ENCODE data around the gene TARBP1.

Gene TARBP1

DNA sequence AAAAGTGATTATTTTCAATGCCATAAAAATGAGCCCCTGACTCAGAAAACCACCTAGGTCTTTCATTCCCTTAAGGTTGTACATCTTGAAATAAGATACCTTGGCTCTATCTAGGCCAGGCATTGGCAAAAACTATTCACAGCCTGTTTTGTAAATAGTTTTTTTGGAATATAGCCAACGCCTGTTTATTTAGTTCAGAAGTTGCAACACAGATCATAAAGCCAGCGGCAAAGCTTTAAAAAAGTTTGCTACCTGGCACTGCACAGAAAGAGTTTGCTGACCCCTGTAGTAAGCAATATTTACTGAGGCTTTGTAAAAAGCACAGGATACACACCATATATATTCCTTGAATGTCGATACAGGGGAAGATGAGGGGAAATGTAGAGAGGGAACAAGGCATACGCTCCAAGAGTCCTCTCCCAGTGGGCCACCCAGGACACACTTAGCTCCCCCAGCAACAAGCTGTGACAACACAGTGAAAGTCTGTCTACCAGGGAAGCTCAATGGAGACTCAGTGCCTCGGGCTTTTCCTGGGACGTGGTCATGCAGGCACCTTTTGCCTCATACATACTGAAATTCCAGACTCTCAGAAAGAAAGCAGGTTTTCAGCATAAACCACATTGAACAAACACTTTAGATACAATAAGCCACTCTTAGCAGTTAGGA, 20.5 kb downstream of the TARBP1 start:
- Histone ChIP-seq H4K8ac (ENCODE audit: low read depth, low read length) (no peak overlapping the region), H3K27ac (replicated peaks; ENCODE audit: low read length) (no peak overlapping the region), H2AFZ (ENCODE audit: low read length) (no peak overlapping the region), H3K9me3 (replicated peaks in 1 of 2; ENCODE audit: control insufficient read depth in 2 of 2, insufficient read depth in 1 of 2, low read depth in 1 of 2, low read length in 2 of 2) (peaks cover 2 to 3% of the 10 kb centered on the region in 2 donors), H3K27me3 (ENCODE audit: control insufficient read depth in 3 of 3, insufficient read depth in 3 of 3, low read depth in 1 of 3, low read length in 3 of 3) (no peaks in the 10 kb centered on the region), H3K4me1 (ENCODE audit: control insufficient read depth in 2 of 2, insufficient read depth in 1 of 2, low read depth in 1 of 2, low read length in 2 of 2) (no peaks in the 10 kb centered on the region), H3K23ac (ENCODE audit: low read depth, low read length, poor library complexity) (no peak overlapping the region), H2BK12ac (ENCODE audit: low read length) (no peak overlapping the region), H2BK120ac (ENCODE audit: low read depth, low read length) (no peak overlapping the region), H3K79me1 (ENCODE audit: low read depth, low read length) (no peaks in the 10 kb centered on the region), H3K9ac (ENCODE audit: low read depth, low read length, poor library complexity) (no peak overlapping the region), H3K4me3 (ENCODE audit: low read length in 2 of 2) (no peak overlapping the region), H3K18ac (ENCODE audit: low read length) (no peak overlapping the region), H3K4me2 (ENCODE audit: insufficient read depth, low read length, poor library complexity, severe bottlenecking) (no peak overlapping the region), H4K91ac (ENCODE audit: low read depth, low read length, poor library complexity) (no peak overlapping the region), H3K14ac (ENCODE audit: low read length) (no peak overlapping the region), H2BK15ac (ENCODE audit: low read length) (no peak overlapping the region), H3K36me3 (replicated peaks in 1 of 2; ENCODE audit: control insufficient read depth in 2 of 2, insufficient read depth in 2 of 2, low read length in 2 of 2) (peaks cover 12 to 73% of the 10 kb centered on the region in 2 donors), H2BK5ac (ENCODE audit: low read length) (no peak overlapping the region), H3K4ac (ENCODE audit: low read length) (no peak overlapping the region), H2AK5ac (ENCODE audit: low read depth, low read length) (no peak overlapping the region)
- WGBS, 2 donors (ENCODE audit: extremely low coverage in 2 of 2, insufficient read length in 2 of 2, insufficient replicate concordance in 1 of 2), result no CpG with 5 or more reads among the region's 6 CpGs
- DNase-seq (ENCODE audit: low spot score), result no peak

DNA sequence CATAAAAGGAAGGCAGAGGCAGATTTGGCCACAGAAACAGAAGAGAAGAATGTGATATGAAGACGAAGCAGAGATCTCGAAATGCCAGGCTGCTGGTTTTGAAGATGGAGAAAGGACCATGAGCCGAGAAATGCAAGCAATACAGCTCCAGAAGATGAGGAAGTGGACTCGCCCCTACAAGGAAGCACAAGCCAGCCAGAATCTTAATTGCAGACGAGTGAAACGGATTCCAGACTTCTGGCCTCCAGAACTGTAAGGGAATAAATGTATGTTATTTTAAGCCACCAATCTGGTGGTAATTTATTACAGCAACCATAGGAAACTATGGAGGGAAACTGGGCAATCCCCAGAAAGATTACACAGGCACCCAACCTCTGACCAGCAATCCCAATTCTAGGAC, 24.1 kb downstream of the TARBP1 start:
- Histone ChIP-seq H4K8ac (ENCODE audit: low read depth, low read length) (no peak overlapping the region), H3K4me2 (ENCODE audit: insufficient read depth, low read length, poor library complexity, severe bottlenecking) (no peak overlapping the region), H3K14ac (ENCODE audit: low read length) (no peak overlapping the region), H2AFZ (ENCODE audit: low read length) (no peak overlapping the region), H3K4me3 (ENCODE audit: low read length in 2 of 2) (no peak overlapping the region), H2BK120ac (ENCODE audit: low read depth, low read length) (no peak overlapping the region), H3K4me1 (ENCODE audit: control insufficient read depth in 2 of 2, insufficient read depth in 1 of 2, low read depth in 1 of 2, low read length in 2 of 2) (no peaks in the 10 kb centered on the region), H3K27me3 (ENCODE audit: control insufficient read depth in 3 of 3, insufficient read depth in 3 of 3, low read depth in 1 of 3, low read length in 3 of 3) (no peaks in the 10 kb centered on the region), H3K9ac (ENCODE audit: low read depth, low read length, poor library complexity) (no peak overlapping the region), H3K9me3 (replicated peaks in 1 of 2; ENCODE audit: control insufficient read depth in 2 of 2, insufficient read depth in 1 of 2, low read depth in 1 of 2, low read length in 2 of 2) (peaks cover 0 to 2% of the 10 kb centered on the region in 2 donors), H4K91ac (ENCODE audit: low read depth, low read length, poor library complexity) (no peak overlapping the region), H3K23ac (ENCODE audit: low read depth, low read length, poor library complexity) (no peak overlapping the region), H2BK12ac (ENCODE audit: low read length) (no peak overlapping the region), H3K36me3 (replicated peaks in 1 of 2; ENCODE audit: control insufficient read depth in 2 of 2, insufficient read depth in 2 of 2, low read length in 2 of 2) (peaks cover 7 to 66% of the 10 kb centered on the region in 2 donors), H3K27ac (replicated peaks; ENCODE audit: low read length) (no peak overlapping the region), H2BK5ac (ENCODE audit: low read length) (no peak overlapping the region), H2AK5ac (ENCODE audit: low read depth, low read length) (no peak overlapping the region), H3K79me1 (ENCODE audit: low read depth, low read length) (no peaks in the 10 kb centered on the region), H3K4ac (ENCODE audit: low read length) (no peak overlapping the region), H2BK15ac (ENCODE audit: low read length) (no peak overlapping the region), H3K18ac (ENCODE audit: low read length) (no peak overlapping the region)
- no CpG with 5 or more reads among the region's 6 CpGs for WGBS, 2 donors (ENCODE audit: extremely low coverage in 2 of 2, insufficient read length in 2 of 2, insufficient replicate concordance in 1 of 2)
- DNase-seq (ENCODE audit: low spot score), result no peak

DNA sequence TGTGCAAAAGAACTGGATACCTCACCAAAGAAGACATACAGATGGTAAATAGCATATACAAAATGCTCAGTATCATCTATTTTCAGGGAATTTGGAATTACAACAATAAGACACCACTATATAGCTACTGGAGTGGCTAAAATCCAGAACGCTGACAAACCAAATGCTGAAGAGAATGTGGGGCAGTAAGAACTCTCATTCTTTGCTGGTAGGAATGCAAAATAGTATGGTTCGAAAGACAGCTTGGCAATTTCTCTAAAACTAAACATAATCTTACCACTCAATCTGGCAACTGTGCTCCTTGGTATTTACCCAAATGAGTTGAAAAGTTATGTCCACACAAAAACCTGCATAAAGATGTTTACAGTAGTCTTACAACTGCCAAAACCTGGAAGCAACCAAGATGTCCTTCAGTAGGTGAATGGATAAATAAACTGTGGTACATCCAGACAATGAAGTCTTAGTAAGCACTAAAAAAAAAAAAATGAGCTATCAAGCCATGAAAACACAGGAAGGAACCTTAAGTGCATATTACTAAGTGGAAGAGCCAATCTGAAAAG, 26.5 kb downstream of the TARBP1 start:
- Histone ChIP-seq H3K4me1 (ENCODE audit: control insufficient read depth in 2 of 2, insufficient read depth in 1 of 2, low read depth in 1 of 2, low read length in 2 of 2) (no peaks in the 10 kb centered on the region), H4K91ac (ENCODE audit: low read depth, low read length, poor library complexity) (no peak overlapping the region), H4K8ac (ENCODE audit: low read depth, low read length) (no peak overlapping the region), H2BK120ac (ENCODE audit: low read depth, low read length) (no peak overlapping the region), H3K9ac (ENCODE audit: low read depth, low read length, poor library complexity) (no peak overlapping the region), H2BK12ac (ENCODE audit: low read length) (no peak overlapping the region), H2AFZ (ENCODE audit: low read length) (no peak overlapping the region), H3K36me3 (replicated peaks in 1 of 2; ENCODE audit: control insufficient read depth in 2 of 2, insufficient read depth in 2 of 2, low read length in 2 of 2) (peaks cover 11 to 75% of the 10 kb centered on the region in 2 donors), H3K79me1 (ENCODE audit: low read depth, low read length) (no peaks in the 10 kb centered on the region), H2BK5ac (ENCODE audit: low read length) (no peak overlapping the region), H3K4me3 (ENCODE audit: low read length in 2 of 2) (no peak overlapping the region), H3K27me3 (ENCODE audit: control insufficient read depth in 3 of 3, insufficient read depth in 3 of 3, low read depth in 1 of 3, low read length in 3 of 3) (no peaks in the 10 kb centered on the region), H2AK5ac (ENCODE audit: low read depth, low read length) (no peak overlapping the region), H2BK15ac (ENCODE audit: low read length) (no peak overlapping the region), H3K18ac (ENCODE audit: low read length) (no peak overlapping the region), H3K27ac (replicated peaks; ENCODE audit: low read length) (no peak overlapping the region), H3K4ac (ENCODE audit: low read length) (no peak overlapping the region), H3K14ac (ENCODE audit: low read length) (no peak overlapping the region), H3K4me2 (ENCODE audit: insufficient read depth, low read length, poor library complexity, severe bottlenecking) (no peak overlapping the region), H3K23ac (ENCODE audit: low read depth, low read length, poor library complexity) (no peak overlapping the region), H3K9me3 (replicated peaks in 1 of 2; ENCODE audit: control insufficient read depth in 2 of 2, insufficient read depth in 1 of 2, low read depth in 1 of 2, low read length in 2 of 2) (peaks cover 0 to 2% of the 10 kb centered on the region in 2 donors)
- no peak for DNase-seq (ENCODE audit: low spot score)
- WGBS, 2 donors (ENCODE audit: extremely low coverage in 2 of 2, insufficient read length in 2 of 2, insufficient replicate concordance in 1 of 2), result no CpG with 5 or more reads among the region's 2 CpGs

- no peaks in the 10 kb centered on the region for H3K79me1 ChIP-seq (ENCODE audit: low read depth, low read length)
- no peak overlapping the region for H3K14ac ChIP-seq (ENCODE audit: low read length)
- no peak overlapping the region for H3K4me3 ChIP-seq (ENCODE audit: low read length in 2 of 2)
- H2AK5ac ChIP-seq (ENCODE audit: low read depth, low read length), result no peak overlapping the region
- no peak overlapping the region for H3K9ac ChIP-seq (ENCODE audit: low read depth, low read length, poor library complexity)
- no peak overlapping the region for H2BK12ac ChIP-seq (ENCODE audit: low read length)
- peaks cover 0 to 18% of the 10 kb centered on the region in 2 donors for H3K9me3 ChIP-seq (replicated peaks in 1 of 2; ENCODE audit: control insufficient read depth in 2 of 2, insufficient read depth in 1 of 2, low read depth in 1 of 2, low read length in 2 of 2)
- no peaks in the 10 kb centered on the region for H3K4me1 ChIP-seq (ENCODE audit: control insufficient read depth in 2 of 2, insufficient read depth in 1 of 2, low read depth in 1 of 2, low read length in 2 of 2)
- no peak overlapping the region for H4K91ac ChIP-seq (ENCODE audit: low read depth, low read length, poor library complexity)
- no peaks in the 10 kb centered on the region for H3K27me3 ChIP-seq (ENCODE audit: control insufficient read depth in 3 of 3, insufficient read depth in 3 of 3, low read depth in 1 of 3, low read length in 3 of 3)
- H2AFZ ChIP-seq (ENCODE audit: low read length), result no peak overlapping the region
- H4K8ac ChIP-seq (ENCODE audit: low read depth, low read length), result no peak overlapping the region
- no peak overlapping the region for H3K27ac ChIP-seq (replicated peaks; ENCODE audit: low read length)
- H2BK5ac ChIP-seq (ENCODE audit: low read length), result no peak overlapping the region
- no peak overlapping the region for H2BK15ac ChIP-seq (ENCODE audit: low read length)
- H3K36me3 ChIP-seq (replicated peaks in 1 of 2; ENCODE audit: control insufficient read depth in 2 of 2, insufficient read depth in 2 of 2, low read length in 2 of 2), result peaks cover 6 to 63% of the 10 kb centered on the region in 2 donors
- WGBS, 2 donors (ENCODE audit: extremely low coverage in 2 of 2, insufficient read length in 2 of 2, insufficient replicate concordance in 1 of 2), result no CpG with 5 or more reads among the region's 3 CpGs
- no peak overlapping the region for H3K4ac ChIP-seq (ENCODE audit: low read length)
- H3K4me2 ChIP-seq (ENCODE audit: insufficient read depth, low read length, poor library complexity, severe bottlenecking), result no peak overlapping the region
- H3K18ac ChIP-seq (ENCODE audit: low read length), result no peak overlapping the region
- DNase-seq (ENCODE audit: low spot score), result no peak
- H3K23ac ChIP-seq (ENCODE audit: low read depth, low read length, poor library complexity), result no peak overlapping the region
- H2BK120ac ChIP-seq (ENCODE audit: low read depth, low read length), result no peak overlapping the region
These were observed 38.6 kb downstream of the TARBP1 start for GRCh38 chr1:234440348-234440747.
